Measurements from ENCODE around the gene ATRNL1. TPM values are rescaled to one million over a fixed set of nuclear protein-coding genes. Genes with fewer than 3 reads are reported as not detected.

The ATRNL1 gene
- total RNA-seq, 2 experiments from 2014 or later = not detected

DNA sequence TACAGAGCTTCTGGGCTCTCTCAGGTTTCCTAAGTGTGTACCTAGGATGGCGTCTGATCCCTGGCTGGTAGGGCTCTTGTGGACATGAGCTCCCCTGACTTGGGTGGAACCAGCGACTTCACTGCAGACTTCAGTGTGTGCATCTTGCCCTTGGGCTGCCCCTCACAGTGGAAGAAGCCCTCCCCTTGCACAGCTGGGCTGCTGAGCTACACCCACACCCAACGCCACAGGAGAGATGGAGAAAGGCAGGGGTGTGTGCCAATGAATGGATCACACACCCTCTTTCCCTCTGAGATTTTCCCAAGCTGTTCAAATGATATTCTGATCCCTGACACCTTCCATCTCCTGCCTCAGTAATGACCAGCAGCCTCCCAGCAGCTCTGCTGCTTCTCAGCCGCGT lies 883.2 kb downstream of the ATRNL1 start:
- Histone ChIP-seq H3K4me1 (ENCODE audit: insufficient read depth, low read length, poor library complexity, severe bottlenecking) (no peaks in the 10 kb centered on the region), H3K9me2 (ENCODE audit: insufficient read depth, low read length) (no peaks in the 10 kb centered on the region), H3K9me3 (ENCODE audit: low read length) (no peaks in the 10 kb centered on the region), H2AFZ (ENCODE audit: low read length) (no peak overlapping the region), H4K20me1 (ENCODE audit: insufficient read depth, low read length) (no peaks in the 10 kb centered on the region), H3K36me3 (ENCODE audit: insufficient read depth, low read length) (no peaks in the 10 kb centered on the region), H3K4me3 (ENCODE audit: low read depth, low read length, poor library complexity, severe bottlenecking) (no peak overlapping the region), H3K4me2 (ENCODE audit: low read length) (no peak overlapping the region), H3K79me2 (ENCODE audit: insufficient read depth, low read depth, low read length) (no peaks in the 10 kb centered on the region), H3K27ac (ENCODE audit: low read depth, low read length, poor library complexity, severe bottlenecking) (no peak overlapping the region)
- TF ChIP-seq, protein P1, sequence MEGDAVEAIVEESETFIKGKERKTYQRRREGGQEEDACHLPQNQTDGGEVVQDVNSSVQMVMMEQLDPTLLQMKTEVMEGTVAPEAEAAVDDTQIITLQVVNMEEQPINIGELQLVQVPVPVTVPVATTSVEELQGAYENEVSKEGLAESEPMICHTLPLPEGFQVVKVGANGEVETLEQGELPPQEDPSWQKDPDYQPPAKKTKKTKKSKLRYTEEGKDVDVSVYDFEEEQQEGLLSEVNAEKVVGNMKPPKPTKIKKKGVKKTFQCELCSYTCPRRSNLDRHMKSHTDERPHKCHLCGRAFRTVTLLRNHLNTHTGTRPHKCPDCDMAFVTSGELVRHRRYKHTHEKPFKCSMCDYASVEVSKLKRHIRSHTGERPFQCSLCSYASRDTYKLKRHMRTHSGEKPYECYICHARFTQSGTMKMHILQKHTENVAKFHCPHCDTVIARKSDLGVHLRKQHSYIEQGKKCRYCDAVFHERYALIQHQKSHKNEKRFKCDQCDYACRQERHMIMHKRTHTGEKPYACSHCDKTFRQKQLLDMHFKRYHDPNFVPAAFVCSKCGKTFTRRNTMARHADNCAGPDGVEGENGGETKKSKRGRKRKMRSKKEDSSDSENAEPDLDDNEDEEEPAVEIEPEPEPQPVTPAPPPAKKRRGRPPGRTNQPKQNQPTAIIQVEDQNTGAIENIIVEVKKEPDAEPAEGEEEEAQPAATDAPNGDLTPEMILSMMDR (conservative IDR thresholded peaks at IDR 0.05; ENCODE audit: low read length) = no peak
- no peak for TF ChIP-seq EZH2phosphoT487 (IDR thresholded peaks at IDR 0.05; ENCODE audit: borderline replicate concordance, low read depth, low read length)
- intact Hi-C loops (cut with micrococcal nuclease; ENCODE audit: unreplicated experiment) = no loop called here
- ChIA-PET POLR2A (no interaction called here), CTCF (ENCODE audit: unreplicated experiment) (no interaction called here)
- DNase-seq (ENCODE audit: low spot score) = no peak
- no TSS peak for BruUV-seq (replicated peaks)

DNA sequence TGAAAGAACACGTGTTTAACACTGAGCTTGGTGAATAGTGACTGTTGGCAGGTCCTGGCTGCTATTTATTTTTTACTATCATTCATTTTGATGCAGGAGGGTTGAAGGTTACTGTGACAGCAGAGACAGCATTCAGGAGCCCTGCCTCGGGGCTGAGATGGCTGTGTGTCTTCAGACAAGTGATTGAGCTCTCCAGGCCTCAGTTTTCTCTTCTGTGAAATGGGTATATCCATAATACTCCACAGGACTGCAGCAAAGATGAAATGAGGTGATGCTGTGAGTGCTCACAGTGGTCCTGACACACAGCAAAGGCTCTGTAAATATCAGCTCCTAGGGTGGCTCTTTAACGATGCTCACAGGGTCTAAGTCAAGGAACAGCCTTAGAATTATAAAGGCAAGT lies 884.7 kb downstream of the ATRNL1 start:
- ChIA-PET POLR2A (no interaction called here), CTCF (ENCODE audit: unreplicated experiment) (no interaction called here)
- no peaks in the 10 kb centered on the region for H3K9me3 ChIP-seq (ENCODE audit: low read length)
- no peaks in the 10 kb centered on the region for H3K36me3 ChIP-seq (ENCODE audit: insufficient read depth, low read length)
- no TSS peak for BruUV-seq (replicated peaks)
- no peaks in the 10 kb centered on the region for H4K20me1 ChIP-seq (ENCODE audit: insufficient read depth, low read length)
- H3K4me1 ChIP-seq (ENCODE audit: insufficient read depth, low read length, poor library complexity, severe bottlenecking) = no peaks in the 10 kb centered on the region
- intact Hi-C loops (cut with micrococcal nuclease; ENCODE audit: unreplicated experiment) = no loop called here
- DNase-seq (ENCODE audit: low spot score) = no peak
- H2AFZ ChIP-seq (ENCODE audit: low read length) = no peak overlapping the region
- H3K4me3 ChIP-seq (ENCODE audit: low read depth, low read length, poor library complexity, severe bottlenecking) = no peak overlapping the region
- no peak overlapping the region for H3K4me2 ChIP-seq (ENCODE audit: low read length)
- TF ChIP-seq, protein P1 (conservative IDR thresholded peaks at IDR 0.05; ENCODE audit: low read length) = no peak
- no peak for TF ChIP-seq EZH2phosphoT487 (IDR thresholded peaks at IDR 0.05; ENCODE audit: borderline replicate concordance, low read depth, low read length)
- H3K9me2 ChIP-seq (ENCODE audit: insufficient read depth, low read length) = no peaks in the 10 kb centered on the region
- no peaks in the 10 kb centered on the region for H3K79me2 ChIP-seq (ENCODE audit: insufficient read depth, low read depth, low read length)
- H3K27ac ChIP-seq (ENCODE audit: low read depth, low read length, poor library complexity, severe bottlenecking) = no peak overlapping the region

DNA sequence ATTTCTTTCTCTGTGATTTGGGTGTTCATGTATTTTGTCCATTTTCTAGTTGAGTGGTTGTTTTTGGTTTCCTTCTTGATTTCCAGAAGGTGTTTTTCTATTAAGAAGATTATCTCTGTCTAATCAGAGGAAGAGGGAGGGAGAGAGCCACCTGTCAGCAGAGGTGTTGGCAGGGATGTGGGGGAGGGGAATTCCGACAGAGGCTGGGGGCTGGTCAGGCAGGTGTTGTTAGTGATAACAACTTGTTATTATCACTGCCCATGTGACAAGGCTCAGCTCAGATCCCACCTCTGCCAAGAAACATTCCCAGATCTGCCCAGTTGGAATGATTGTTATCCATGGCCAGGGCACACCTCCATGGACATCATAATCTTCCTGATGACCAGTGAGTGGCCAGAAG lies 886.4 kb downstream of the ATRNL1 start:
- BruUV-seq (replicated peaks) = no TSS peak
- CTCF ChIA-PET (ENCODE audit: unreplicated experiment) = no interaction called here
- Histone ChIP-seq H4K20me1 (ENCODE audit: insufficient read depth, low read length) (no peaks in the 10 kb centered on the region), H3K9me2 (ENCODE audit: insufficient read depth, low read length) (no peaks in the 10 kb centered on the region), H3K4me3 (ENCODE audit: low read depth, low read length, poor library complexity, severe bottlenecking) (no peak overlapping the region), H3K27ac (ENCODE audit: low read depth, low read length, poor library complexity, severe bottlenecking) (no peak overlapping the region), H3K4me2 (ENCODE audit: low read length) (no peak overlapping the region), H3K79me2 (ENCODE audit: insufficient read depth, low read depth, low read length) (no peaks in the 10 kb centered on the region), H3K9me3 (ENCODE audit: low read length) (no peaks in the 10 kb centered on the region), H2AFZ (ENCODE audit: low read length) (no peak overlapping the region), H3K4me1 (ENCODE audit: insufficient read depth, low read length, poor library complexity, severe bottlenecking) (no peaks in the 10 kb centered on the region), H3K36me3 (ENCODE audit: insufficient read depth, low read length) (no peaks in the 10 kb centered on the region)
- intact Hi-C loops (cut with micrococcal nuclease; ENCODE audit: unreplicated experiment) = no loop called here
- no peak for TF ChIP-seq EZH2phosphoT487 (IDR thresholded peaks at IDR 0.05; ENCODE audit: borderline replicate concordance, low read depth, low read length)
- TF ChIP-seq, protein P1 (conservative IDR thresholded peaks at IDR 0.05; ENCODE audit: low read length) = no peak
- DNase-seq (ENCODE audit: low spot score) = no peak
- POLR2A ChIA-PET = no interaction called here
